WTC11 (cell line): ENCODE measurements around the gene VAMP2. TPM values are rescaled to one million over a fixed set of nuclear protein-coding genes. Genes with fewer than 3 reads are reported as not detected.

Source experiments
- ATAC-seq: fragments of 200-7000 bp; cut with Tn5 transposase; 2 replicates; pipeline ENCODE4 v1.10.0; 2021; ENCODE audit warnings: mild to moderate bottlenecking, moderate library complexity
- CTCF ChIA-PET: fragments of 300-600 bp; sonication (Branson Sonifier 250); formaldehyde crosslinking; loops from one replicate; lab custom pipeline; 2021; ENCODE audit warnings: antibody characterized with exemption; lab: Charles Lee
- POLR2A ChIA-PET: fragments of 350-600 bp; sonication (Branson Sonifier 250); formaldehyde crosslinking; loops from one replicate; lab custom pipeline; 2021; ENCODE audit warnings: antibody characterized with exemption; lab: Charles Lee
- DNase-seq: peaks from one replicate; pipeline ENCODE4 v3.0.0; 2021; ENCODE audit warnings: low spot score
- H3K27ac Mint-ChIP-seq: 2 replicates; pipeline ENCODE4 v1.8.0; 2021; ENCODE audit warnings: mixed read lengths
- H3K27me3 Mint-ChIP-seq: 2 replicates; pipeline ENCODE4 v1.8.0; 2021; ENCODE audit warnings: low read depth, mild to moderate bottlenecking, moderate library complexity, mixed read lengths
- H3K36me3 Mint-ChIP-seq: 2 replicates; pipeline ENCODE4 v1.8.0; 2021; ENCODE audit warnings: mixed read lengths
- H3K4me1 Mint-ChIP-seq: 2 replicates; pipeline ENCODE4 v1.8.0; 2022; ENCODE audit warnings: mixed read lengths
- H3K4me3 Mint-ChIP-seq: 2 replicates; pipeline ENCODE4 v1.8.0; 2021; ENCODE audit warnings: mild to moderate bottlenecking, moderate library complexity, mixed read lengths
- H3K9me3 Mint-ChIP-seq: 2 replicates; pipeline ENCODE4 v1.8.0; 2021; ENCODE audit warnings: mixed read lengths
- CREB1 ChIP-seq: sonication (generic); formaldehyde crosslinking; IDR thresholded peaks from 2 replicates; pipeline ENCODE4 v1.8.0; 2023; ENCODE audit warnings: mild to moderate bottlenecking, missing genetic modification reagents
- ELF4 ChIP-seq: sonication (generic); formaldehyde crosslinking; IDR thresholded peaks from 2 replicates; pipeline ENCODE4 v1.8.1; 2022; ENCODE audit warnings: low read depth, mild to moderate bottlenecking, moderate library complexity, missing genetic modification reagents
- ETV6 ChIP-seq: sonication (generic); formaldehyde crosslinking; IDR thresholded peaks from 2 replicates; pipeline ENCODE4 v1.8.1; 2022; ENCODE audit warnings: mild to moderate bottlenecking, missing genetic modification reagents
- FOXJ3 ChIP-seq: sonication (generic); formaldehyde crosslinking; IDR thresholded peaks from 2 replicates; pipeline ENCODE4 v1.9.0; 2021; ENCODE audit warnings: missing genetic modification reagents, mild to moderate bottlenecking, borderline replicate concordance
- FOXK1 ChIP-seq: sonication (generic); formaldehyde crosslinking; IDR thresholded peaks from 2 replicates; pipeline ENCODE4 v1.8.0; 2022; ENCODE audit warnings: mild to moderate bottlenecking, moderate library complexity, missing genetic modification reagents
- GRHL2 ChIP-seq: fragments of 250-450 bp; sonication (Bioruptor Pico); IDR thresholded peaks from 2 replicates; pipeline ENCODE4 v1.8.0; 2022; ENCODE audit warnings: mild to moderate bottlenecking, moderate library complexity; ENCODE audit not compliant: insufficient replicate concordance, severe bottlenecking
- GTF2I ChIP-seq: fragments of 250-450 bp; sonication (Bioruptor Pico); conservative IDR thresholded peaks from 2 replicates; pipeline ENCODE4 v1.4.0; 2021; ENCODE audit warnings: mild to moderate bottlenecking
- JUN ChIP-seq: sonication (generic); formaldehyde crosslinking; IDR thresholded peaks from 2 replicates; pipeline ENCODE4 v1.8.0; 2023; ENCODE audit warnings: mild to moderate bottlenecking, missing genetic modification reagents
- KAT7 ChIP-seq: sonication (generic); formaldehyde crosslinking; IDR thresholded peaks from 2 replicates; pipeline ENCODE4 v1.8.1; 2023; ENCODE audit warnings: missing genetic modification reagents, mild to moderate bottlenecking, borderline replicate concordance
- MYBL2 ChIP-seq: sonication (generic); formaldehyde crosslinking; IDR thresholded peaks from 2 replicates; pipeline ENCODE4 v1.8.1; 2023; ENCODE audit warnings: mild to moderate bottlenecking, moderate library complexity, missing genetic modification reagents
- NFE2L1 ChIP-seq: sonication (generic); formaldehyde crosslinking; IDR thresholded peaks from 2 replicates; pipeline ENCODE4 v1.8.1; 2023; ENCODE audit warnings: missing genetic modification reagents
- OVOL2 ChIP-seq: fragments of 250-450 bp; sonication (Bioruptor Pico); IDR thresholded peaks from 2 replicates; pipeline ENCODE4 v1.9.0; 2021; ENCODE audit warnings: mild to moderate bottlenecking, borderline replicate concordance
- SOX15 ChIP-seq: fragments of 250-450 bp; sonication (Bioruptor Pico); IDR thresholded peaks from 2 replicates; pipeline ENCODE4 v1.9.0; 2021; ENCODE audit warnings: mild to moderate bottlenecking
- SP1 ChIP-seq: sonication (generic); formaldehyde crosslinking; conservative IDR thresholded peaks from 2 replicates; pipeline ENCODE4 v1.8.1; 2022; ENCODE audit warnings: missing genetic modification reagents
- TEAD1 ChIP-seq: sonication (generic); formaldehyde crosslinking; IDR thresholded peaks from 2 replicates; pipeline ENCODE4 v1.8.0; 2022; ENCODE audit warnings: mild to moderate bottlenecking, missing genetic modification reagents
- total RNA-seq: library from RNA; stranded (reverse); gene quantifications from 3 replicates; pipeline ENCODE4 v1.2.3, GENCODE V29; 2021
- TF ChIP-seq, protein P1 (sequence below): sonication (generic); formaldehyde crosslinking; IDR thresholded peaks from 2 replicates; pipeline ENCODE4 v1.8.1; 2022; ENCODE audit warnings: low read depth, missing genetic modification reagents, borderline replicate concordance
- TF ChIP-seq, protein P2 (sequence below): fragments of 250-450 bp; sonication (Bioruptor Pico); IDR thresholded peaks from 2 replicates; pipeline ENCODE4 v1.8.0; 2021; ENCODE audit warnings: mild to moderate bottlenecking
- TF ChIP-seq, protein P3 (sequence below): sonication (generic); formaldehyde crosslinking; IDR thresholded peaks from 2 replicates; pipeline ENCODE4 v1.8.0; 2022; ENCODE audit warnings: mild to moderate bottlenecking, missing genetic modification reagents
- TF ChIP-seq, protein P4 (sequence below): fragments of 250-450 bp; sonication (Bioruptor Pico); conservative IDR thresholded peaks from 2 replicates; pipeline ENCODE4 v1.9.0; 2021; ENCODE audit warnings: mild to moderate bottlenecking
- TF ChIP-seq, protein P5 (sequence below): sonication (generic); formaldehyde crosslinking; IDR thresholded peaks from 2 replicates; pipeline ENCODE4 v1.8.0; 2023; ENCODE audit warnings: mild to moderate bottlenecking, missing genetic modification reagents
- TF ChIP-seq, protein P6 (sequence below): sonication (generic); formaldehyde crosslinking; conservative IDR thresholded peaks from 2 replicates; pipeline ENCODE4 v1.8.1; 2022; ENCODE audit warnings: mild to moderate bottlenecking, missing genetic modification reagents
- TF ChIP-seq, protein P7 (sequence below): sonication (generic); formaldehyde crosslinking; IDR thresholded peaks from 2 replicates; pipeline ENCODE4 v1.8.1; 2023; ENCODE audit warnings: mild to moderate bottlenecking, missing genetic modification reagents

The VAMP2 gene
- total RNA-seq, 1 experiment from 2014 or later: 27.4 TPM

DNA sequence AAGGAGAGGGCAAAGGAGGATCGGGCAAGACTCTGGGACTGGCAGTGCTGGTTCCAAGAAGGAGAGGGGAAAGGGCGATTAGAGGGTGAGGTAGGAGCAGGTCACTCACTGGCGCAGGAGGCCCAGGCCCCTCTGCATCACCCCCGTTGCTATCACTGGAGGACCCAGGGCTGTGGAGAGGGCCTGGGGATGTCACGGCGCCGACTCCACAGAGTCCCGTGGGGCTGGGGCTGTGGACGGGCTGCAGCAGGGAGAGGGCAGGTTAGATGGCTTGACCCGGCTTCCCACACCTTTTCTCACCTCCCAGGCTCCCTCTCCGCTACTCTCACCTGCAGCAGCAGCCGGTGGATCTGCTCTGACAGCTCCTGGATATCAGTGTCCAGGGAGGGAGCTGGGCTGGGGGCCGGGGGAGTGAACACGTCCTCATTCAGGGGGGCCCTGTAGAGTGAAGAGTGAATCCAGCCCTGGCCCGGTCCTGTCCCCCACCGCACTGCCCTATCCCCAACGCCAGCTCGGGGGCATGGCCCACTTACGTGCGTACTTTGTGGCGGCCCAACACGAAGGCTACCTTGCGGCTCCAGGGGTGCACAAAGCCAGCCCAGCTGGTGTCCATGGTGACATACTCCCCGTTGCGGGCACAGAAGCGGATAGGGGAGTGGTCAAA lies 15.5 kb downstream of the VAMP2 start:
- H3K27ac Mint-ChIP-seq: no peak overlapping the region
- no peak for DNase-seq
- ChIA-PET POLR2A (no interaction called here), CTCF (no interaction called here)
- no peak overlapping the region for H3K4me3 Mint-ChIP-seq
- no peaks in the 10 kb centered on the region for H3K27me3 Mint-ChIP-seq
- H3K36me3 Mint-ChIP-seq: peaks cover 36% of the 10 kb centered on the region
- TF ChIP-seq, protein P1, sequence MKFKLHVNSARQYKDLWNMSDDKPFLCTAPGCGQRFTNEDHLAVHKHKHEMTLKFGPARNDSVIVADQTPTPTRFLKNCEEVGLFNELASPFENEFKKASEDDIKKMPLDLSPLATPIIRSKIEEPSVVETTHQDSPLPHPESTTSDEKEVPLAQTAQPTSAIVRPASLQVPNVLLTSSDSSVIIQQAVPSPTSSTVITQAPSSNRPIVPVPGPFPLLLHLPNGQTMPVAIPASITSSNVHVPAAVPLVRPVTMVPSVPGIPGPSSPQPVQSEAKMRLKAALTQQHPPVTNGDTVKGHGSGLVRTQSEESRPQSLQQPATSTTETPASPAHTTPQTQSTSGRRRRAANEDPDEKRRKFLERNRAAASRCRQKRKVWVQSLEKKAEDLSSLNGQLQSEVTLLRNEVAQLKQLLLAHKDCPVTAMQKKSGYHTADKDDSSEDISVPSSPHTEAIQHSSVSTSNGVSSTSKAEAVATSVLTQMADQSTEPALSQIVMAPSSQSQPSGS: no peak
- TF ChIP-seq, protein P2, sequence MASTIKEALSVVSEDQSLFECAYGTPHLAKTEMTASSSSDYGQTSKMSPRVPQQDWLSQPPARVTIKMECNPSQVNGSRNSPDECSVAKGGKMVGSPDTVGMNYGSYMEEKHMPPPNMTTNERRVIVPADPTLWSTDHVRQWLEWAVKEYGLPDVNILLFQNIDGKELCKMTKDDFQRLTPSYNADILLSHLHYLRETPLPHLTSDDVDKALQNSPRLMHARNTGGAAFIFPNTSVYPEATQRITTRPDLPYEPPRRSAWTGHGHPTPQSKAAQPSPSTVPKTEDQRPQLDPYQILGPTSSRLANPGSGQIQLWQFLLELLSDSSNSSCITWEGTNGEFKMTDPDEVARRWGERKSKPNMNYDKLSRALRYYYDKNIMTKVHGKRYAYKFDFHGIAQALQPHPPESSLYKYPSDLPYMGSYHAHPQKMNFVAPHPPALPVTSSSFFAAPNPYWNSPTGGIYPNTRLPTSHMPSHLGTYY: no peak
- no peak for TF ChIP-seq ELF4 (CRISPR knock-in tag)
- no peak for TF ChIP-seq TEAD1 (CRISPR knock-in tag)
- TF ChIP-seq GTF2I (CRISPR knock-in tag): no peak
- TF ChIP-seq ETV6: no peak
- TF ChIP-seq, protein P3, sequence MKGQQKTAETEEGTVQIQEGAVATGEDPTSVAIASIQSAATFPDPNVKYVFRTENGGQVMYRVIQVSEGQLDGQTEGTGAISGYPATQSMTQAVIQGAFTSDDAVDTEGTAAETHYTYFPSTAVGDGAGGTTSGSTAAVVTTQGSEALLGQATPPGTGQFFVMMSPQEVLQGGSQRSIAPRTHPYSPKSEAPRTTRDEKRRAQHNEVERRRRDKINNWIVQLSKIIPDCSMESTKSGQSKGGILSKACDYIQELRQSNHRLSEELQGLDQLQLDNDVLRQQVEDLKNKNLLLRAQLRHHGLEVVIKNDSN (CRISPR knock-in tag): no peak
- no peak for TF ChIP-seq SOX15
- TF ChIP-seq SP1 (CRISPR knock-in tag): no peak
- no peak for TF ChIP-seq CREB1 (CRISPR knock-in tag)
- ATAC-seq: no peak
- no peaks in the 10 kb centered on the region for H3K9me3 Mint-ChIP-seq
- no peaks in the 10 kb centered on the region; the same call in 1 of the 2 replicates for H3K4me1 Mint-ChIP-seq

DNA sequence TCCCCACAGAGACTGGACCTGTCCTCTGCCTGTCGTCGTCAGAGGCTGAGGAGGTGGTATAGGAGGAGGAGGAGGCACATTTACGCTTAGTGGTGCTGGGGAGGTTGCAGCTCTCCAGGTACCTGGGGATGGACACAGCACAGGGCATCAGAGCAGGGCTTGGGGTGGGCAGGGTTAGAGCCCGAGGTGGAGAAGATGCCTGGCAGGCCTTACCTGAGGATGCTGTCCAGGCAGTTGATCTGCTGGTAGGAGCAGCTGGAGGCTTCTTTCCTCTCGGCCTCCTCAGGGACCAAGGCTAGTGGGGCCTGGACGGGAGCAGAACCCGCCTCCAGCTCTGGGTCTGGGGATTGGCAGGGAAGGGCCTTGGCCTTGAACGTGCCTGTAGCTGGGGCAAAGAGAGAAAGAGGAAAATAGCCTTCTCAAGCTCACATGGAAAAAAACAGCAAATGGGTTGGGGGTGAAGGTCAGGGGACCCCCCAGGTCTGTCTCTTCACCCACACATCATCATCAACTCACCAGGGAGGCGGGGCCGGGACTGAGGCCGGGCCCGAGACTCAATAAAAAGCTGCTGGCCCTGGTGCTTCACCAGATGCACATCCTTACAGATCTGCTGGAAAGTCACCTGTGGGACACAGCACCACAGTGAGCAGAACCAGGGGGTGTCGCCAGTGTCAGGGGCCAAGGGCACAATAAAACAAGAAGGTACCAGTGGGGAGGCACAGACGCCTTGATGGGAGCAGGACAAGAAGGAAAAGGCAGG lies 16.2 kb downstream of the VAMP2 start:
- ChIA-PET POLR2A (no interaction called here), CTCF (interaction anchor here (0.9 kb wide), 1 partner anchor 73 kb away, joined by 3 read pairs; no protein-coding TSS in a partner anchor)
- TF ChIP-seq CREB1 (CRISPR knock-in tag) (no peak), ETV6 (no peak), JUN (CRISPR knock-in tag) (no peak), MYBL2 (CRISPR knock-in tag) (no peak), NFE2L1 (no peak), GRHL2 (CRISPR knock-in tag) (no peak), OVOL2 (no peak), FOXJ3 (CRISPR knock-in tag) (no peak), KAT7 (CRISPR knock-in tag) (no peak), FOXK1 (CRISPR knock-in tag) (no peak), TEAD1 (CRISPR knock-in tag) (no peak)
- TF ChIP-seq, protein P4, sequence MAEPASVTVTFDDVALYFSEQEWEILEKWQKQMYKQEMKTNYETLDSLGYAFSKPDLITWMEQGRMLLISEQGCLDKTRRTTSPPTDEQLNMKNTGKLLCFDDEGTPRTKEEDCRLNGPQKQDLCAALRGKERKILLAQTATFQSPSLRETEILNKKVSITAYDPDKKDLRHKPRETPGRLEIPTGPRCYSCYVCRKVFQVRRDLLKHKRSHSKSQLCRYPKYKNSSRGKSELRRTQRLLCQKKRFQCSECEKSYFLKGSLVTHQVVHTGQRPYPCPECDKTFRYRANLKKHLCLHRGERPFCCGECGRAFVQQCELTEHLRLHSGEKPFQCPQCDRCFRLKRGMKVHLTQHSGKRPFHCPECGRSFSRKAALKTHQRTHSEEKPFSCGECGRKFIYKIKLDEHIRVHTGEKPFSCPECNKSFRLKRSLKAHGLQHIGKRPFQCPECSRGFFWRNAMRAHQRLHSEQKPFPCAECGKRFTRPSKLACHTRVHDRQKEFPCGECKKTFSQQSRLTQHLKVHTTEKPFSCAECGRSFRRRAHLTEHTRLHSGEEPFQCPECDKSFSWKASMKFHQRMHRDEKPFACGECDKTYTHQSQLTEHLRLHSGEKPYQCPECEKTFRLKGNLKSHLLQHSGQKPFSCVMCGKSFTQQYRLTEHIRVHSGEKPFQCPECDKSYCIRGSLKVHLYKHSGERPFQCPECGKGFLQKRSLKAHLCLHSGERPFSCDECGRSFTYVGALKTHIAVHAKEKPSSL (CRISPR knock-in tag): no peak
- TF ChIP-seq, protein P3 (CRISPR knock-in tag): no peak
- TF ChIP-seq, protein P5, sequence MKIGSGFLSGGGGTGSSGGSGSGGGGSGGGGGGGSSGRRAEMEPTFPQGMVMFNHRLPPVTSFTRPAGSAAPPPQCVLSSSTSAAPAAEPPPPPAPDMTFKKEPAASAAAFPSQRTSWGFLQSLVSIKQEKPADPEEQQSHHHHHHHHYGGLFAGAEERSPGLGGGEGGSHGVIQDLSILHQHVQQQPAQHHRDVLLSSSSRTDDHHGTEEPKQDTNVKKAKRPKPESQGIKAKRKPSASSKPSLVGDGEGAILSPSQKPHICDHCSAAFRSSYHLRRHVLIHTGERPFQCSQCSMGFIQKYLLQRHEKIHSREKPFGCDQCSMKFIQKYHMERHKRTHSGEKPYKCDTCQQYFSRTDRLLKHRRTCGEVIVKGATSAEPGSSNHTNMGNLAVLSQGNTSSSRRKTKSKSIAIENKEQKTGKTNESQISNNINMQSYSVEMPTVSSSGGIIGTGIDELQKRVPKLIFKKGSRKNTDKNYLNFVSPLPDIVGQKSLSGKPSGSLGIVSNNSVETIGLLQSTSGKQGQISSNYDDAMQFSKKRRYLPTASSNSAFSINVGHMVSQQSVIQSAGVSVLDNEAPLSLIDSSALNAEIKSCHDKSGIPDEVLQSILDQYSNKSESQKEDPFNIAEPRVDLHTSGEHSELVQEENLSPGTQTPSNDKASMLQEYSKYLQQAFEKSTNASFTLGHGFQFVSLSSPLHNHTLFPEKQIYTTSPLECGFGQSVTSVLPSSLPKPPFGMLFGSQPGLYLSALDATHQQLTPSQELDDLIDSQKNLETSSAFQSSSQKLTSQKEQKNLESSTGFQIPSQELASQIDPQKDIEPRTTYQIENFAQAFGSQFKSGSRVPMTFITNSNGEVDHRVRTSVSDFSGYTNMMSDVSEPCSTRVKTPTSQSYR: no peak
- TF ChIP-seq, protein P6, sequence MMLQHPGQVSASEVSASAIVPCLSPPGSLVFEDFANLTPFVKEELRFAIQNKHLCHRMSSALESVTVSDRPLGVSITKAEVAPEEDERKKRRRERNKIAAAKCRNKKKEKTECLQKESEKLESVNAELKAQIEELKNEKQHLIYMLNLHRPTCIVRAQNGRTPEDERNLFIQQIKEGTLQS (CRISPR knock-in tag): no peak
- TF ChIP-seq, protein P7, sequence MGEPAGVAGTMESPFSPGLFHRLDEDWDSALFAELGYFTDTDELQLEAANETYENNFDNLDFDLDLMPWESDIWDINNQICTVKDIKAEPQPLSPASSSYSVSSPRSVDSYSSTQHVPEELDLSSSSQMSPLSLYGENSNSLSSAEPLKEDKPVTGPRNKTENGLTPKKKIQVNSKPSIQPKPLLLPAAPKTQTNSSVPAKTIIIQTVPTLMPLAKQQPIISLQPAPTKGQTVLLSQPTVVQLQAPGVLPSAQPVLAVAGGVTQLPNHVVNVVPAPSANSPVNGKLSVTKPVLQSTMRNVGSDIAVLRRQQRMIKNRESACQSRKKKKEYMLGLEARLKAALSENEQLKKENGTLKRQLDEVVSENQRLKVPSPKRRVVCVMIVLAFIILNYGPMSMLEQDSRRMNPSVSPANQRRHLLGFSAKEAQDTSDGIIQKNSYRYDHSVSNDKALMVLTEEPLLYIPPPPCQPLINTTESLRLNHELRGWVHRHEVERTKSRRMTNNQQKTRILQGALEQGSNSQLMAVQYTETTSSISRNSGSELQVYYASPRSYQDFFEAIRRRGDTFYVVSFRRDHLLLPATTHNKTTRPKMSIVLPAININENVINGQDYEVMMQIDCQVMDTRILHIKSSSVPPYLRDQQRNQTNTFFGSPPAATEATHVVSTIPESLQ: no peak
- Mint-ChIP-seq H3K4me1 (no peaks in the 10 kb centered on the region; the same call in 1 of the 2 replicates), H3K9me3 (no peaks in the 10 kb centered on the region), H3K27me3 (no peaks in the 10 kb centered on the region), H3K27ac (no peak overlapping the region), H3K36me3 (peaks cover 39% of the 10 kb centered on the region), H3K4me3 (no peak overlapping the region)
- no peak for DNase-seq
- ATAC-seq: no peak
